Measurements from ENCODE around the gene TPO. TPM values are rescaled to one million over a fixed set of nuclear protein-coding genes. Genes with fewer than 3 reads are reported as not detected.
A peak's percentile ranks its signal among the peaks of the same experiment; 100 is the strongest.
"Not testable (repeated sequence)": the region's sequence is repeated elsewhere in the genome, so short reads cannot be mapped to it uniquely, and the experiment has no call there.

TPO gene
- total RNA-seq, 1 experiment from 2014 or later = not detected

DNA sequence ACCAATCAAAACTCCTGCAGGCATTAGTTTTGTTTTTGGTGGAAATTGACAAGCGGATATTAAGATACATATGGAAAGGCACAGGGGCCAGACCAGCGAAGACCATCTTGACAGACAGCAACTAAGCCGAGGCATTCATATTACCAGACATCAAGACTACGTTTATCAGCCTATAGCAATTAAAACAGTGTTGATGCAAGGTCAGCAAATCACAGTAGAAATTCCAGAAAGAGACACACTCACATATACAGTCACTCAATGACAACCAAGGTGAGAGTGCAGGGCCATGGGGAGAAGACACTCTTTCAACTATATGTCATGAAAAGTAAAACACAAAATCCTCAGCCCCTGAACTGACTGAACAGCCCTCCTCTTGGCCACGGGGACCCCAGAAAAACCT, 164.6 kb downstream of the TPO start (continued):
- TF ChIP-seq, protein P1, sequence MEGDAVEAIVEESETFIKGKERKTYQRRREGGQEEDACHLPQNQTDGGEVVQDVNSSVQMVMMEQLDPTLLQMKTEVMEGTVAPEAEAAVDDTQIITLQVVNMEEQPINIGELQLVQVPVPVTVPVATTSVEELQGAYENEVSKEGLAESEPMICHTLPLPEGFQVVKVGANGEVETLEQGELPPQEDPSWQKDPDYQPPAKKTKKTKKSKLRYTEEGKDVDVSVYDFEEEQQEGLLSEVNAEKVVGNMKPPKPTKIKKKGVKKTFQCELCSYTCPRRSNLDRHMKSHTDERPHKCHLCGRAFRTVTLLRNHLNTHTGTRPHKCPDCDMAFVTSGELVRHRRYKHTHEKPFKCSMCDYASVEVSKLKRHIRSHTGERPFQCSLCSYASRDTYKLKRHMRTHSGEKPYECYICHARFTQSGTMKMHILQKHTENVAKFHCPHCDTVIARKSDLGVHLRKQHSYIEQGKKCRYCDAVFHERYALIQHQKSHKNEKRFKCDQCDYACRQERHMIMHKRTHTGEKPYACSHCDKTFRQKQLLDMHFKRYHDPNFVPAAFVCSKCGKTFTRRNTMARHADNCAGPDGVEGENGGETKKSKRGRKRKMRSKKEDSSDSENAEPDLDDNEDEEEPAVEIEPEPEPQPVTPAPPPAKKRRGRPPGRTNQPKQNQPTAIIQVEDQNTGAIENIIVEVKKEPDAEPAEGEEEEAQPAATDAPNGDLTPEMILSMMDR (IDR thresholded peaks at IDR 0.05) = no peak
- TF ChIP-seq MYBL2 (CRISPR knock-in tag; IDR thresholded peaks at IDR 0.05) = no peak
- no peak for TF ChIP-seq RELA (CRISPR knock-in tag; IDR thresholded peaks at IDR 0.05; ENCODE audit: borderline replicate concordance)
- no peak for TF ChIP-seq CREM (CRISPR knock-in tag; IDR thresholded peaks at IDR 0.05)
- no peak for TF ChIP-seq NFYB (CRISPR knock-in tag; conservative IDR thresholded peaks at IDR 0.05; ENCODE audit: low read depth)
- TF ChIP-seq, protein P2, sequence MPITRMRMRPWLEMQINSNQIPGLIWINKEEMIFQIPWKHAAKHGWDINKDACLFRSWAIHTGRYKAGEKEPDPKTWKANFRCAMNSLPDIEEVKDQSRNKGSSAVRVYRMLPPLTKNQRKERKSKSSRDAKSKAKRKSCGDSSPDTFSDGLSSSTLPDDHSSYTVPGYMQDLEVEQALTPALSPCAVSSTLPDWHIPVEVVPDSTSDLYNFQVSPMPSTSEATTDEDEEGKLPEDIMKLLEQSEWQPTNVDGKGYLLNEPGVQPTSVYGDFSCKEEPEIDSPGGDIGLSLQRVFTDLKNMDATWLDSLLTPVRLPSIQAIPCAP (CRISPR knock-in tag; IDR thresholded peaks at IDR 0.05) = no peak
- TF ChIP-seq, protein P3, sequence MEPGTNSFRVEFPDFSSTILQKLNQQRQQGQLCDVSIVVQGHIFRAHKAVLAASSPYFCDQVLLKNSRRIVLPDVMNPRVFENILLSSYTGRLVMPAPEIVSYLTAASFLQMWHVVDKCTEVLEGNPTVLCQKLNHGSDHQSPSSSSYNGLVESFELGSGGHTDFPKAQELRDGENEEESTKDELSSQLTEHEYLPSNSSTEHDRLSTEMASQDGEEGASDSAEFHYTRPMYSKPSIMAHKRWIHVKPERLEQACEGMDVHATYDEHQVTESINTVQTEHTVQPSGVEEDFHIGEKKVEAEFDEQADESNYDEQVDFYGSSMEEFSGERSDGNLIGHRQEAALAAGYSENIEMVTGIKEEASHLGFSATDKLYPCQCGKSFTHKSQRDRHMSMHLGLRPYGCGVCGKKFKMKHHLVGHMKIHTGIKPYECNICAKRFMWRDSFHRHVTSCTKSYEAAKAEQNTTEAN (CRISPR knock-in tag; IDR thresholded peaks at IDR 0.05) = no peak
- TF ChIP-seq CREB1 (CRISPR knock-in tag; IDR thresholded peaks at IDR 0.05) = no peak

DNA sequence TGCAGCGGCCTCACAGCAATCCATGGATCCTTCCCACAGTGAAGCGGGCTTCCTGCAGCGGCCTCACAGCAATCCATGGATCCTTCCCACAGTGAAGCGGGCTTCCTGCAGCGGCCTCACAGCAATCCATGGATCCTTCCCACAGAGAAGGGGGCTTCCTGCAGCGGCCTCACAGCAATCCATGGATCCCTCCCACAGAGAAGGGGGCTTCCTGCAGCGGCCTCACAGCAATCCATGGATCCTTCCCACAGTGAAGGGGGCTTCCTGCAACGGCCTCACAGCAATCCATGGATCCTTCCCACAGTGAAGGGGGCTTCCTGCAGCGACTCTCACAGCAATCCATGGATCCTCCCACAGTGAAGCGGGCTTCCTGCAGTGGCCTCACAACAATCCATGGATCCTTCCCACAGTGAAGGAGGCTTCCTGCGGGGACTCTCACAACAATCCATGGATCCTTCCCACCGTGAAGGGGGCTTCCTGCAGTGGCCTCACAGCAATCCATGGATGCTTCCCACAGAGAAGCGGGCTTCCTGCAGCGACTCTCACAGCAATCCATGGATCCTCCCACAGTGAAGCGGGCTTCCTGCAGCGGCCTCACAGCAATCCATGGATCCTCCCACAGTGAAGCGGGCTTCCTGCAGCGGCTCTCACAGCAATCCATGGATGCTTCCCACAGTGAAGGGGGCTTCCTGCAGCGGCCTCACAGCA, 168.1 kb downstream of the TPO start:
- H3K36me3 Mint-ChIP-seq; DNase-seq (ENCODE audit: low spot score); ATAC-seq; H3K27ac Mint-ChIP-seq; H3K27me3 Mint-ChIP-seq (ENCODE audit: low read depth); H3K4me3 Mint-ChIP-seq; CTCF ChIA-PET; POLR2A ChIA-PET; H3K9me3 Mint-ChIP-seq: not testable (repeated sequence)
- H3K4me1 Mint-ChIP-seq = peaks cover 13% of the 10 kb centered on the region
- peak; percentile 62 for TF ChIP-seq ZNF423 (CRISPR knock-in tag; IDR thresholded peaks at IDR 0.05)

DNA sequence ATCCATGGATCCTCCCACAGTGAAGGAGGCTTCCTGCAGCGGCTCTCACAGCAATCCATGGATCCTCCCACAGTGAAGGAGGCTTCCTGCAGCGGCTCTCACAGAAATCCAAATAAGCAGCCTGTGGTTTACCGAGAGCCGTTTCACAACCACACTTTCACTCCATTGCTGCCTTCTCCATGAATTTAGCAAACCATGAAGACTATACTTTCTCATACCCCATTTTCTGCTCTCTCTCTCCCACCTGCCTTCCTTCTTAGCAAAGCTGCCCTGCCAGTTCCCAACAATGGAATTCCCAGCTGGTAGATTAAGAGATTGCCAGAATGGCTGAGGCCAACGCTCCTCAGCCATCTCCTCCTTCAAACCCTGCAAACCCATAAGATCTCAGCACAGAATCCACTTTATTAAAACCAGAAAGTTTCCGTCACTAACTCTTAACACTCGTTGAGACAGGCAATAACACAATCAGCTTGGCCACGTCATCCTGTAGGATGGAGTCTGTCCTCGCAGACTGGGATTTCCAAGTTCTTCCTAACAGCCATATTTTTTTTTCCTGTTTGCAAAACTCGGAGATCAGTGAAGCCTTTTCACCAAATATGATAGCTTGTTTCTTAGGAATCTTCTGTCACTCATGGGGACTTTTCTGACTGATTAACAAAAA, 168.8 kb downstream of the TPO start:
- TF ChIP-seq ETV6 (CRISPR knock-in tag; IDR thresholded peaks at IDR 0.05) = no peak
- TF ChIP-seq SMAD3 (CRISPR knock-in tag; IDR thresholded peaks at IDR 0.05; ENCODE audit: borderline replicate concordance) = no peak
- no peak for TF ChIP-seq KAT7 (CRISPR knock-in tag; IDR thresholded peaks at IDR 0.05; ENCODE audit: borderline replicate concordance)
- TF ChIP-seq ELF4 (CRISPR knock-in tag; IDR thresholded peaks at IDR 0.05; ENCODE audit: low read depth) = no peak
- TF ChIP-seq, protein P4, sequence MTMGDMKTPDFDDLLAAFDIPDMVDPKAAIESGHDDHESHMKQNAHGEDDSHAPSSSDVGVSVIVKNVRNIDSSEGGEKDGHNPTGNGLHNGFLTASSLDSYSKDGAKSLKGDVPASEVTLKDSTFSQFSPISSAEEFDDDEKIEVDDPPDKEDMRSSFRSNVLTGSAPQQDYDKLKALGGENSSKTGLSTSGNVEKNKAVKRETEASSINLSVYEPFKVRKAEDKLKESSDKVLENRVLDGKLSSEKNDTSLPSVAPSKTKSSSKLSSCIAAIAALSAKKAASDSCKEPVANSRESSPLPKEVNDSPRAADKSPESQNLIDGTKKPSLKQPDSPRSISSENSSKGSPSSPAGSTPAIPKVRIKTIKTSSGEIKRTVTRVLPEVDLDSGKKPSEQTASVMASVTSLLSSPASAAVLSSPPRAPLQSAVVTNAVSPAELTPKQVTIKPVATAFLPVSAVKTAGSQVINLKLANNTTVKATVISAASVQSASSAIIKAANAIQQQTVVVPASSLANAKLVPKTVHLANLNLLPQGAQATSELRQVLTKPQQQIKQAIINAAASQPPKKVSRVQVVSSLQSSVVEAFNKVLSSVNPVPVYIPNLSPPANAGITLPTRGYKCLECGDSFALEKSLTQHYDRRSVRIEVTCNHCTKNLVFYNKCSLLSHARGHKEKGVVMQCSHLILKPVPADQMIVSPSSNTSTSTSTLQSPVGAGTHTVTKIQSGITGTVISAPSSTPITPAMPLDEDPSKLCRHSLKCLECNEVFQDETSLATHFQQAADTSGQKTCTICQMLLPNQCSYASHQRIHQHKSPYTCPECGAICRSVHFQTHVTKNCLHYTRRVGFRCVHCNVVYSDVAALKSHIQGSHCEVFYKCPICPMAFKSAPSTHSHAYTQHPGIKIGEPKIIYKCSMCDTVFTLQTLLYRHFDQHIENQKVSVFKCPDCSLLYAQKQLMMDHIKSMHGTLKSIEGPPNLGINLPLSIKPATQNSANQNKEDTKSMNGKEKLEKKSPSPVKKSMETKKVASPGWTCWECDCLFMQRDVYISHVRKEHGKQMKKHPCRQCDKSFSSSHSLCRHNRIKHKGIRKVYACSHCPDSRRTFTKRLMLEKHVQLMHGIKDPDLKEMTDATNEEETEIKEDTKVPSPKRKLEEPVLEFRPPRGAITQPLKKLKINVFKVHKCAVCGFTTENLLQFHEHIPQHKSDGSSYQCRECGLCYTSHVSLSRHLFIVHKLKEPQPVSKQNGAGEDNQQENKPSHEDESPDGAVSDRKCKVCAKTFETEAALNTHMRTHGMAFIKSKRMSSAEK (CRISPR knock-in tag; IDR thresholded peaks at IDR 0.05; ENCODE audit: borderline replicate concordance) = no peak
- H3K4me3 Mint-ChIP-seq = no peak overlapping the region
- H3K36me3 Mint-ChIP-seq = peaks cover 4% of the 10 kb centered on the region; the same call in 1 of the 2 replicates
- DNase-seq (ENCODE audit: low spot score) = no peak
- H3K4me1 Mint-ChIP-seq = peaks cover 13% of the 10 kb centered on the region
- CTCF ChIA-PET = interaction anchor here (0.6 to 0.7 kb wide), 2 partner anchors 31 to 34 kb away, joined by 4 read pairs; no protein-coding TSS in a partner anchor
- no peaks in the 10 kb centered on the region for H3K9me3 Mint-ChIP-seq
- H3K27ac Mint-ChIP-seq = peak overlapping the region; percentile 1
- no peak for ATAC-seq
- POLR2A ChIA-PET = no interaction called here
- H3K27me3 Mint-ChIP-seq (ENCODE audit: low read depth) = no peaks in the 10 kb centered on the region
